Ishikawa (cell line): ENCODE results near the gene L1TD1.
A peak's percentile ranks its signal among the peaks of the same experiment; 100 is the strongest.

Experiments
- CEBPB ChIP-seq: IDR thresholded peaks from 2 replicates; pipeline ENCODE4 v1.6.1; 2012
- CREB1 ChIP-seq: IDR thresholded peaks from 2 replicates; pipeline ENCODE4 v1.6.1; 2012; ENCODE audit warnings: low read depth
- EGR1 ChIP-seq: IDR thresholded peaks from 2 replicates; pipeline ENCODE4 v1.6.1; 2012
- EP300 ChIP-seq: IDR thresholded peaks from 2 replicates; pipeline ENCODE4 v1.6.1; 2012; ENCODE audit warnings: borderline replicate concordance
- FOXM1 ChIP-seq: IDR thresholded peaks from 2 replicates; pipeline ENCODE4 v1.6.1; 2012; ENCODE audit warnings: low read depth, borderline replicate concordance
- MAX ChIP-seq: IDR thresholded peaks from 2 replicates; pipeline ENCODE4 v1.6.1; 2012
- NFIC ChIP-seq: IDR thresholded peaks from 2 replicates; pipeline ENCODE4 v1.6.1; 2012
- RAD21 ChIP-seq: IDR thresholded peaks from 2 replicates; pipeline ENCODE4 v1.6.1; 2012; ENCODE audit warnings: low read depth
- REST ChIP-seq: IDR thresholded peaks from 2 replicates; pipeline ENCODE4 v1.6.1; 2012; ENCODE audit warnings: low read depth, mild to moderate bottlenecking
- TAF1 ChIP-seq: IDR thresholded peaks from 2 replicates; pipeline ENCODE4 v1.6.1; 2012; ENCODE audit warnings: low read depth, mild to moderate bottlenecking
- TCF12 ChIP-seq: IDR thresholded peaks from 2 replicates; pipeline ENCODE4 v1.6.1; 2012; ENCODE audit warnings: low read depth
- TEAD4 ChIP-seq: IDR thresholded peaks from 2 replicates; pipeline ENCODE4 v1.6.1; 2012
- USF1 ChIP-seq: IDR thresholded peaks from 2 replicates; pipeline ENCODE4 v1.6.1; 2012
- YY1 ChIP-seq: IDR thresholded peaks from 2 replicates; pipeline ENCODE4 v1.6.1; 2012; ENCODE audit warnings: low read depth
- ZBTB7A ChIP-seq: IDR thresholded peaks from 2 replicates; pipeline ENCODE4 v1.6.1; 2012; ENCODE audit warnings: low read depth

L1TD1 gene

GRCh38 chr1:62176597-62177312 is 17.9 kb upstream of the L1TD1 start:
- TF ChIP-seq RAD21 (no peak), FOXM1 (no peak), NFIC (no peak), TCF12 (no peak), EP300 (no peak), MAX (no peak), REST (no peak), CEBPB (no peak), USF1 (no peak), CREB1 (no peak), TAF1 (no peak), TEAD4 (no peak), YY1 (no peak), EGR1 (no peak), ZBTB7A (no peak)

GRCh38 chr1:62177621-62178020 is 17.0 kb upstream of the L1TD1 start:
- TF ChIP-seq YY1 (no peak), NFIC (no peak), FOXM1 (no peak), CREB1 (no peak), CEBPB (no peak), TAF1 (no peak), MAX (no peak), USF1 (no peak), EP300 (no peak)

GRCh38 chr1:62178372-62178771 is 16.3 kb upstream of the L1TD1 start:
- TF ChIP-seq CEBPB (no peak), REST (no peak), TAF1 (no peak)

GRCh38 chr1:62180639-62181038 is 14.0 kb upstream of the L1TD1 start:
- TF ChIP-seq USF1 (no peak), NFIC (peak; percentile 79), MAX (no peak), YY1 (peak; percentile 73)

GRCh38 chr1:62181532-62181931 is 13.1 kb upstream of the L1TD1 start:
- no peak for TF ChIP-seq EGR1
- TF ChIP-seq CREB1, result no peak
- TF ChIP-seq NFIC, result no peak
- no peak for TF ChIP-seq MAX
- no peak for TF ChIP-seq RAD21
- TF ChIP-seq REST, result no peak
